Stimulated activated CD4-positive, alpha-beta T cell treated with anti-CD3 and anti-CD28 coated beads, Interleukin-1b, Interleukin-23, amount 100 ng/mL, for 4 hours (primary cell): ENCODE data around the gene USP53.
"Not testable (repeated sequence)": the region's sequence is repeated elsewhere in the genome, so short reads cannot be mapped to it uniquely, and the experiment has no call there.

Experiments used
- DNase-seq, 2 donors: peaks; one replicate each; pipeline ENCODE4 v3.0.0-alpha.2; 2020; ENCODE audit warnings: low read depth in 2 of 2

Gene USP53

DNA sequence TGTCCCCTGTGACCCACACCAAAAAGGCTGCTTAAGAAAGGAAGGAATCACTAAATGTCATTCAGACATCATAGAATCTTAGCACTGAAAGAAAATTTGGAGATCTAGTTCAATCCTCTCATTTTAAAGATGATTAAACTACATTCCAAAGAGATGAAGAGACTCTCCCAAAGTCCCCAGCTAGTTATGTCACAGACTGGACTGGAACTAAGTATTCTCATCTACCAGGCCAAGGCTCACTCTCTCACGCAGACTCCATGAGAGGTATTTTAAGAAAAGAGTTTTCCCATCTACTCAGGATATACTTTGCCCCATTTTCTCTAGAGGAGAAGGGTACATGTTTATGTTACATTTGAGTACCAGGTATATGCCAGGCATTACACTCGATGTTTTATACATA, 102.5 kb downstream of the USP53 start:
- DNase-seq: no peak

DNA sequence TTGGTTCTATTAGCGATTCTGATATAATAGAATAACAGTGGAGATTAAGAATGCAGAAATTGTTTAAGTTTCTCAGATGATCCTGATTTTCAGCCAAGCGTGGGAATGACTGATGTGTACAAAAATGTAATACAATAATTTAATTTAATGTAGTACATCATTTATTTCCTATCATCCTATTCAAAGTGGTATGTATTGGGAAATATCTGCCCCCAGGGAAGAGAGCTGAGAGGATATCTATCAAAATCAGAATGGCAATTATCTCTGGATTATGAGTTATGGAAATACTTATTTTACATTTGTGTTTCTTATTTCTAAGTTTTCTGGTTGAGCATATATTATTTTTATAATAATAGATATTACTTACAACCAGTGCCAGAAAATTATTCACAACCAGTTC, 105.5 kb downstream of the USP53 start:
- no peak for DNase-seq

DNA sequence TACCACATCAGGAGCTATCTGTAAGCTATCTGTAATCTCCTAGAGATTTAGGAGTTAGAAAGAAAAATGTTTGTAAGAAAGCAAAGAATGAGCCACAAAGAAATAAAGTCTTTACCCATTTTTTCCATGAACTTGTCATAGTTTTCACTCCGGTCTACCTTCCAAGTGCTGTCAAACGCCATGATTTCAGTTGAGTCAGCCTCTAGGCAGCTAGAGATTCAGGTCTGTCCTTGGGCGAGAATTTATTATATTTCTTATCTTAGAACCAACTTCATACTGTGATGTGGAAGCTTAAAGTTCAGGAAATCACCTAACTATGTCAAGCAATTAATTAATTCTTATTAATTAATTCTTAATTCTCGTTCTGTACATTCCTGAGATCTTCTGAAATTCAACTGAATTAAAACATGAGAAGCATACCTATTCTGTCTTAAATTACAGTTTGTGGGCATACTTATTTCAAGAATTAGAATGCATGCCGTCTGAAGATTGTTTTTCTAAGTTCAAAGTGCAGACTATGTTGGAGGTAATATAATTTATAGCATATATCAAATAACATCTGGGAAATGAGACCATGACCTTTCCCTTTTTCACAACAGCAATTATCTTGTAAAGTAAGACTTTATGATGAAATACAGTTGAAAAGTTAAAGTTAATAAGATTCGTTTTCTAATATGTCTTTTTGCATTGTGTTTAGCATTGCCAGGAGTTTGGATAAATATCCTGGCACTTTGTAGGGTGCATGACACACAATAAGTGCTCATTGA, 109.6 kb downstream of the USP53 start, which contains the start of gene FABP2:
Gene FABP2 (minus strand): TSS at position 218 of the 767 bp plus-strand sequence. CDS start 36 bp downstream, at position 182.
- DNase-seq: no peak

DNA sequence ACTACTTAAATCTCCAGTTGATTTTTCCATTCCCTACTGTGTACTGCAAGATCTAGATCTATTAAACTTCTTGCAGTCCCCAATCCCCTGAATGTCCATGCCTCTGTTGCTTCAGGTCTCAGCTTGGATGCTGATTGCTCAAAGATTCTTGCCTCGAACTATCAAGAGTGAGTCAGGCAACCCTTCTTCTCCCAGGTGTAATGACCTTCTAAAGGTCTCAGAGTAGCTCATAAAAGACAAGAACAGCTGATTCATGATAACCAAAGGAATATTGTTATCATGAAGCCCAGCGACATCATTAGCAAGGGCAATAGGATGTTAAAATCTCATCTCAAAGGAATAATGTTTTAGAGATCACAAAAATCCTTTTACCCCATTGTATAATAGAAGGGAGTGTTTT, 116.2 kb downstream of the USP53 start:
- no peak for DNase-seq

DNA sequence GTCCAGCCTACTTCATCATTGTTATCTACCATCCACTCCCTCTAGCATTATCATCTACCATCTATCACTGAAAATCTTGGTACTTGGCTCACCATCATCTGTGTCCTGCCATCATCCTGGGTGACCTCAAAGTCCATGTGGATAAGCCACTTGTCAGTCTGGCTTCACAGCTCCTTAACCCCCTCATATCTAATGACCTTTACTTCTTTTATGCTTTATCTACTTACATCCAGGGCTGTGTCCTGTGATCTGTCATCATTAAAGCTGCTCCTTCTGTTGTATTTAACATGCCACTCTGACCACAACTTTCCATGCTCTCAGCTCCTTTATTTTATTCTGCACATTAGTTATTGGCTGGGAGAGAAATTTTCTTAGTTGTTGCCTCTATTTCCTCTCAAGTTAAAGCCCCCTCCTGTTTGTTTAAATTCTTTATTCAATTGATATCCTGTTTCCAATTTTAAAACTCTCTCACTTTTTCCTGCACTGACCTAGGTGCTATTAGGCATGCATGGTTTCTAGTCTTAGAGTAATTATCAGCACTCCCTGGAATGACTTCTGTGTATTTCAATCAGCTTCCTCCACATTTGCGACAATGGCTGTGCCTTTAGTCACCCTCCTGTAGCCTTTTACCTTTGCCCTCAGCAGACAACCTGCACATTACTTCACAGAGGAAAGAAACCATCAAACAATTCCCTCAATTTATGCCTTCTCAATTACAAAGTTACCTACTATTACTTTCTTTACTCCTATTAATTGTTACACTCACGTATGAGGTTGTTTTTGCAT, 117.5 kb downstream of the USP53 start:
- DNase-seq: no peak

DNA sequence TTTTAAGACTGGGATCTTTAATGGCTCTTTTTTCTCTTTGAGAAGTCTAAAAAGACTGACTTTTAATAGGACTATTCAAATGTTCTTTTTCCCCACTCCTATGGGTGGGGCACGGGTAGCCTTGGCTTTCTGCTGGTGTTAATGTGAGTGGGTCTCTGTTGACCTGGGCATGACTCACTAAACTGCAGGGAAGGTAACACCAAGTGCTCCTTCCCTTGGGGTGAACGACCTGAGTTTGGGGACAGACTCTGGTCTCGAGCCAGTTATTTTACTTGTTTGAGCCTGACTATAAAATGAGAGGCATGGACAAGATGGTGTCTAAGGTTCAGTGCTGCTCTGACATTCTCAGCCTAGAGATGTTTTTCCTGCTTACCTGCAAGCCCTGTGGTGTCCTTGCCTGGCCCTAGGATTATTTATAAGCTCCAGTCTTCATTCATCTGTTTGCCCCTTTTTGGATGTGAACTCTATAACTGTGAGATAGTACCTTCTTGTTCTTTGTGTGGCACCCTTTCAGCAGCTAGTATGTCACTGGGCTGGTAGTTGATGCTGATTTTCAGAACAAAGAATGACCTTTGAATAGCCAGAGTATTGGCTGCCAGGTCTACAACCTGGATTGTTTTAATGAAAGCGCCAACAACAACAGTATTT, 123.9 kb downstream of the USP53 start:
- DNase-seq: not testable (repeated sequence)

DNA sequence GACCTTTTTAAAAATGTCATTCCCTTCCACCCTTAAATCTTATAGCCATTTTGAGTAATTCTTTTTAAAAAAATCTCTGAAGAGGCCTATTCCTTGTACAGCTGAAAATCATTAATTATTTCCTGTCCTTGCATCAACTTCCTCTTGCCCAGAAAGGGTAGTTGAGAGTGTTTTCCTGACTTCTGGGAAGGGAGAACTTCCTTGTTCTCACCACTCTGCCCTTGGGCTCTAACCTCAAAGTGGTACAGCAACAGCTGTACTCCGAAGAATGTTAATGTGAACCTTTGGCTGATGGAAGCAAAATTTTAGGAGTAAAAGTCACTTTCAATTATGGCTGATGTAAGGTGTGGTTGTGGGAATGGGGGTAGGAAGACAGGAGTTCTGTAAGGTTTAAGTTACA, 124.5 kb downstream of the USP53 start:
- no peak for DNase-seq

DNA sequence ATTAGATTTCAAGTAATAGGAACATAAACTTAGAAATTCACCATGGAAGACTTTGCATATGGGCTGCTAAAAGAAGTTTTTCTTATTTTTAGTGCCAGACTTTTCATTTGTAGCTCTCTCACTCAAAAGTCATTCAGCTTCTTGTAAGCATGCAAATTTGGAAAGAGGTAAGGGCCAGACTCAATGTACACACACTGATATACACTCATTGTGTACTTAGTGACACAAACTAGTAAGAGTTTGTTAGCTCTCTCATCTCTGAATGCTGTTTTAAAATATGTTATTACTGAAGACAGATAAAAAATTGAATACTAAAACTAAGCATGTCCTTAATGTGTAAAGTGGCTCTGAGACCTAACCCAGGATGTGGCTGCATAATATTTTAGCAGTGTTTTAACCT, 127.4 kb downstream of the USP53 start:
- not testable (repeated sequence) for DNase-seq

DNA sequence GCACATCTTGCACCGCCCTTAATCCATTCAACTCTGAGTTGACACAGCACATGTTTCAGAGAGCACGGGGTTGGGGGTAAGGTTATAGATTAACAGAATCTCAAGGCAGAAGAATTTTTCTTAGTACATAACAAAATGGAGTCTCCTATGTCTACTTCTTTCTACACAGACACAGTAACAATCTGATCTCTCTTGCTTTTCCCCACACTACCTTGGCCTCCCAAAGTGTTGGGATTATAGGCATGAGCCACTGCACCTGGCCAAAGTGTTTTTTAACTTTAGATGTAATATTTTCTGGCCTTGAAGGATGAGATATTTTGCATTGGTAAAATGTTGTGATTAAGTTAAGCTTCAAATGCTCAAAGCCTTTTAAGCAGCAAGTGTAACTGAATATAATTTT, 130.8 kb downstream of the USP53 start:
- DNase-seq: not testable (repeated sequence)
